SJSA1 (cell line): ENCODE data around the gene OR1M1. TPM values are rescaled to one million over a fixed set of nuclear protein-coding genes. Genes with fewer than 3 reads are reported as not detected.
"Not testable (repeated sequence)": the region's sequence is repeated elsewhere in the genome, so short reads cannot be mapped to it uniquely, and the experiment has no call there.

Source experiments
- DNase-seq, 2 experiments: peaks; one replicate each; pipeline ENCODE4 v3.0.0-alpha.2; 2015 to 2020; ENCODE audit warnings: low spot score in 2 of 2, low read depth in 1 of 2
- H3K27ac ChIP-seq: fragments of 250-450 bp; sonication (Bioruptor Pico); 2 replicates; pipeline ENCODE4 v1.5.1; 2020; ENCODE audit warnings: mild to moderate bottlenecking, moderate library complexity
- H3K27me3 ChIP-seq: fragments of 250-450 bp; sonication (Bioruptor Pico); replicated peaks from 2 replicates; pipeline ENCODE4 v1.5.1; 2020; ENCODE audit warnings: mild to moderate bottlenecking, moderate library complexity
- H3K36me3 ChIP-seq: fragments of 250-450 bp; sonication (Bioruptor Pico); 2 replicates; pipeline ENCODE4 v1.5.1; 2020; ENCODE audit warnings: mild to moderate bottlenecking
- H3K4me1 ChIP-seq: fragments of 250-450 bp; sonication (Bioruptor Pico); replicated peaks from 2 replicates; pipeline ENCODE4 v1.6.1; 2021; ENCODE audit warnings: mild to moderate bottlenecking
- H3K4me3 ChIP-seq: fragments of 250-450 bp; sonication (Bioruptor Pico); 2 replicates; pipeline ENCODE4 v1.5.1; 2020; ENCODE audit warnings: mild to moderate bottlenecking
- H3K9me3 ChIP-seq: fragments of 250-450 bp; sonication (Bioruptor Pico); replicated peaks from 2 replicates; pipeline ENCODE4 v1.5.1; 2020; ENCODE audit warnings: mild to moderate bottlenecking
- total RNA-seq: library from RNA; depleted of rRNA; stranded (reverse); fragments of >200 nt; shearing (Covaris generic); gene quantifications from 2 replicates; pipeline ENCODE4 v1.2.3, GENCODE V29; 2014

Gene OR1M1
- total RNA-seq, 1 experiment from 2014 or later: not detected

- H3K27me3 ChIP-seq: no peaks in the 10 kb centered on the region
- H3K4me1 ChIP-seq: peaks cover 11% of the 10 kb centered on the region; the same call in 1 of the 2 replicates
- H3K4me3 ChIP-seq: no peak overlapping the region
- no peak for DNase-seq
- H3K27ac ChIP-seq: no peak overlapping the region
- no peaks in the 10 kb centered on the region; the same call in 1 of the 2 replicates for H3K9me3 ChIP-seq
- H3K36me3 ChIP-seq: no peaks in the 10 kb centered on the region
Observed at GRCh38 chr19:9058905-9059667, 27.8 kb upstream of the OR1M1 start.

- peak in 1 of 2 experiments; percentile 20 for DNase-seq
- Histone ChIP-seq H3K4me1 (peaks cover 2% of the 10 kb centered on the region; the same call in 1 of the 2 replicates), H3K4me3 (no peak overlapping the region), H3K27me3 (no peaks in the 10 kb centered on the region), H3K27ac (no peak overlapping the region), H3K9me3 (no peaks in the 10 kb centered on the region; the same call in 1 of the 2 replicates), H3K36me3 (no peaks in the 10 kb centered on the region)
Observed at GRCh38 chr19:9060564-9061340, 26.1 kb upstream of the OR1M1 start.

DNA sequence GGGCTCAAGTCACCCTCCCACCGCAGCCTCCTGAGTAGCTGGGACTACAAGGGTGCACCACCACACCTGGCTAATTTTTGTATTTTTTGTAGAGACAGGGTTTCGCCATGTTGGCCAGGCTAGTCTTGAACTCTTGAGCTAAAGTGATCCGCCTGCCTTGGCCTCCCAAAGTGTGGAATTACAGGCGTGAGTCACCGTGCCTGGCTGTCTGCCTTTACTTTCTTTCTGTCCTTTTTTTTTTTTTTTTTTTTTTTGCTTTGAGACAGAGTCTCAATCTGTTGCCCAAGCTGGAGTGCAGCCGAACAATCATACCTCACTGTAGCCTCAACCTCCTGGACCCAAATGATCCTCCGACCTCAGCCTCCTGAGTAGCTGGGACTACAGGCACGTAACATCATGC, 25.0 kb upstream of the OR1M1 start:
- Histone ChIP-seq H3K4me3 (no peak overlapping the region), H3K36me3 (no peaks in the 10 kb centered on the region), H3K27me3 (no peaks in the 10 kb centered on the region), H3K9me3 (no peaks in the 10 kb centered on the region; the same call in 1 of the 2 replicates), H3K4me1 (no peaks in the 10 kb centered on the region), H3K27ac (no peak overlapping the region)
- no peak for DNase-seq

GRCh38 chr19:9065457-9066014, 21.3 kb upstream of the OR1M1 start:
- no peak for DNase-seq
- Histone ChIP-seq H3K27me3 (no peaks in the 10 kb centered on the region), H3K36me3 (no peaks in the 10 kb centered on the region), H3K4me1 (peaks cover 3% of the 10 kb centered on the region), H3K27ac (no peak overlapping the region), H3K4me3 (no peak overlapping the region), H3K9me3 (no peaks in the 10 kb centered on the region)

DNA sequence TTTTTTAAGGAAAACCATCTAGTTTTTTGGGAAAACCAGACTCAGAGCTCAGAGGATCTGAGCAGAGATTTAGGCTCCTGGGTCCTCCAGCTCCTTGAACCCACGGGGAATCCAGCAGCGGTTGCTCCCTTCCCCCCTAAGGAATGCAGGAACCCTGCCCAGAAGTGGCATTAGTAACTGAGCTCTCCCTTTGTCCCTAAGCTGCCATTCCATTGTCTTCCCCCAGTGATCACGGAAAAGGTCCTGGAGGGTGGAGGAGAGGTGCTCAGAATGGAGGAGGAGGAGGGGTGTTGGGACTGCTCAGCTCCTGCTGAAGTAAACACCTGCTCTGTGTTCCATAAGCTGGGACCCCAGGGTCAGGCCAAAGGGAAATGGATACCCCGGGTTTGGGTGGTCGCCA, 16.8 kb upstream of the OR1M1 start:
- no peaks in the 10 kb centered on the region for H3K9me3 ChIP-seq
- no peak overlapping the region for H3K27ac ChIP-seq
- no peaks in the 10 kb centered on the region for H3K36me3 ChIP-seq
- no peak overlapping the region for H3K4me3 ChIP-seq
- DNase-seq: peak; percentile 47 to 48
- peaks cover 7% of the 10 kb centered on the region for H3K4me1 ChIP-seq
- H3K27me3 ChIP-seq: no peaks in the 10 kb centered on the region

DNA sequence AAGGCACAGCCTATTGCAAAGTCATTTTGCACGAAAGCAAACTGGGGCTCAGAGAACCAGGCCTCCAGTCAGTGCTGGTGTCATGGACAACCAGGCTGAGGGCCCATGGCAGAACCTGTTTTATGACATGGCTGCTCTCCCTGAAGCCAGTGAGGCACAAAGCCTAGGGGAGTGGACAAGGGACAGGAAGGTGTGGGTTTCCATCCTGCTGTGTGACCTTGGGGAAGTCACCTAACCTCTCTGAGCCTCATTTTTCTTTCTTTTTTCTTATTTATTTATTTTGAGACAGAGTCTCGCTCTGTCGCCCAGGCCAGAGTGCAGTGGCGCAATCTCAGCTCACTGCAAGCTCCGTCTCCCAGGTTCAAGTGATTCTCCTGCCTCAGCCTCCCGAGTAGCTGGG, 15.1 kb upstream of the OR1M1 start:
- not testable (repeated sequence) for DNase-seq, H3K4me3 ChIP-seq, H3K27me3 ChIP-seq, H3K27ac ChIP-seq, H3K36me3 ChIP-seq, H3K9me3 ChIP-seq
- peaks cover 18% of the 10 kb centered on the region for H3K4me1 ChIP-seq

DNA sequence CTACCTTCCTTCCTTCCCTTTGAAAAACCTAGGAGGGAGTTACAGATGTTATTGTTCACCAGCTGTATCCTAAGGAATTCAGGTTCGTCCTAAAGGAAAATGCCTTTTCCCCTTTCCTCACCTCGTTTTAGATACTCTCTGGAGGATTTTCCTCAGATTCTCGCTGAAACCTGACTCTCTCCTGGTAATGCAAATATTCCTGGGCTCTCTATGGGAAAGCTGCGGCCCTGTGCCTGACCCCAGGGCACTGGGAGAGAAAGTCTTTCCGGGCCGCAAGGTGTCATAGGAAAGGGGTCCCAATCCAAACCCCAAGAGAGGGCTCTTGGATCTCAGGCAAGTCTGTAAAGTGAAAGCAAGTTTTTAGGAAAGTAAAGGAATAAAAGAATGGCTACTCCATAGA, 13.1 kb upstream of the OR1M1 start:
- H3K4me1 ChIP-seq: peaks cover 18% of the 10 kb centered on the region
- no peaks in the 10 kb centered on the region for H3K9me3 ChIP-seq
- no peak for DNase-seq
- H3K36me3 ChIP-seq: no peaks in the 10 kb centered on the region
- no peak overlapping the region for H3K4me3 ChIP-seq
- H3K27me3 ChIP-seq: no peaks in the 10 kb centered on the region
- no peak overlapping the region for H3K27ac ChIP-seq

DNA sequence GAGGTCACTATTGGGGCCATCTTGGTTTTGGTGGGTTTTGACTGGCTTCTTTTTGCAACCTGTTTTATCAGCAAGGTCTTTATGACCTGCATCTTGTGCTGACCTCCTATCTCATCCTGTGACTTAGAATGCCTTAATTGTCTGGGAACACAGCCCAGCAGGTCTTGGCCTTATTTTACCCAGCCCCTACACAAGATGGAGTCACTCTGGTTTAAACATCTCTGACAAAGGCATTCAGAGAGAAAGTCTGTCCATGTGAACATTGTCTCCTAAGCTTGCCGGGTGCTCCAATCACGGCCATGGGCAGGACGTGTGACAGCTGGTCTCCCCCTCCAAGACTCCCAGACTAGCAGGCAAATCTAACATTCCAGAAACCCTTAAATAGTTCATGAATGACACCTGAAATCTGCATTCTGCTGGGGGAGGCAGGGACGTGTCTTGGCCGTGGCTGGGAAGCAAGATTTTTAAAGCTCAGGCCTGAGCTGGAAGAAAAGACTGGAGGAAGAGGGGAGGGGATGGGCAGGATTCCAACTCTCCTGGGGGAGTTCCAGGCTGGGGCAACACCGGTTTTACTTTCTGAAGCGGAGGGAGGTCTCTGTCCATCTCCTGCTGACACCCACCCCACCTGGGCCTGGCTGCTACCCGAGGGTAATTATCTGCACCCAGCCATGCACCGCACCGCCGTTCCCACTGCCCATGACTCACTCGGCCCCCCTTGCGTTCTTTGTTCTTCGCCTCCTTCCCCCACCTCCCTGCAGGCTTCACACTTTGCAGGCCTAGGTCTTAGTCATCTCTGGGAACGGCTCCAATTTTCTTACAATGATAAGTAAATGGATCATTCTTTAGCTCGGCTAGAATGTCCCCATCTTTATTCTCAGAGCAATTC, 11.6 kb upstream of the OR1M1 start:
- H3K27ac ChIP-seq: no peak overlapping the region
- peaks cover 15% of the 10 kb centered on the region for H3K4me1 ChIP-seq
- H3K4me3 ChIP-seq: no peak overlapping the region
- H3K27me3 ChIP-seq: no peaks in the 10 kb centered on the region
- DNase-seq: peak; percentile 93 to 97
- no peaks in the 10 kb centered on the region for H3K36me3 ChIP-seq
- H3K9me3 ChIP-seq: no peaks in the 10 kb centered on the region

- no peaks in the 10 kb centered on the region for H3K36me3 ChIP-seq
- no peak overlapping the region for H3K27ac ChIP-seq
- H3K4me1 ChIP-seq: peaks cover 15% of the 10 kb centered on the region
- no peaks in the 10 kb centered on the region for H3K9me3 ChIP-seq
- no peak overlapping the region for H3K4me3 ChIP-seq
- DNase-seq: no peak
- no peaks in the 10 kb centered on the region for H3K27me3 ChIP-seq
Observed at GRCh38 chr19:9076901-9077300, 10.0 kb upstream of the OR1M1 start.

DNA sequence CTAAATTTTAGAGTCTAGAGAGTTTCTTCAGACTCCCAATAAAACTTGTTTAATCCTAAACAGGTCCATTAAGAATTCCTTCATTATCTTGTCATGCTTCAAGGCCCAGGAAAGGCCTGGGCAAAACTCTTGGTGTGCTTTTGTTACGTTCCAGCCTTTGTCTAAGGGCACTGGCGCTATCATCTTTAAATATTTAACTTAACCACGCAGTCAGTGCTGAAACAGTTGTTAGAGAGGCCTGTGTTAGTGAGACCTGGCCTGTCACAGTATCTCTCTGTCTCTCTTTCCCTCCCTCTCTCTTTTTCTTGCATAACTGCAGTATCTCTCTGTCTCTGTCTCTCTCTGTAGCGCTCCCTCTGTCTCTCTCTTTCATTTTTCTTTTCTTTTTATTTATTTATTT, 8.2 kb upstream of the OR1M1 start:
- H3K27ac ChIP-seq: no peak overlapping the region
- H3K27me3 ChIP-seq: no peaks in the 10 kb centered on the region
- peaks cover 15% of the 10 kb centered on the region for H3K4me1 ChIP-seq
- DNase-seq: no peak
- no peaks in the 10 kb centered on the region for H3K9me3 ChIP-seq
- no peak overlapping the region for H3K4me3 ChIP-seq
- H3K36me3 ChIP-seq: no peaks in the 10 kb centered on the region

DNA sequence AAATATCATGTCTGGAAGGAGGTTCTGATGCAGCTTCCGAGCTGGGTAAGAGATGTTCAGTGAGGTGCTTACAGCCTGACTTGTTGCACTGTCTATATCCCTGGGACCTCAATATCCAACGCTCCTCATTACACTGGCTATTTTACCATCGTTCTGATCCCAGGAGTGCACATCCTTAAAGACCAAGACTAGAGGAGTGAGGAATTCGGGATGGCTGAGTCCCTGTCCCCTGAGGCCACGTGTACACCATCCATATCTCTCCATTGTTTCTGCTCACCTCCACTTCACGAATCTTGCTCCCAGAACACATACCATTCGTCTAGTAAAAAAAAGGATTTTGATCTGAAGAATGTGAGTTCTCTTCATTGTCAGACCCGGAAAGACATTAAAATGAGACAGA, 20.5 kb downstream of the OR1M1 start, which contains the start of gene OR7G2:
OR7G2 (minus strand) TSS at position 101 of the 400 bp plus-strand sequence. CDS start 4,232 bp downstream, outside the sequence.
- DNase-seq: no peak
- Histone ChIP-seq H3K4me3 (no peak within 1 kb of the TSS), H3K4me1 (no peaks in the 10 kb centered on the region), H3K9me3 (no peaks in the 10 kb centered on the region), H3K36me3 (no peaks in the 10 kb centered on the region), H3K27ac (no peak within 1 kb of the TSS), H3K27me3 (no peaks in the 10 kb centered on the region)

DNA sequence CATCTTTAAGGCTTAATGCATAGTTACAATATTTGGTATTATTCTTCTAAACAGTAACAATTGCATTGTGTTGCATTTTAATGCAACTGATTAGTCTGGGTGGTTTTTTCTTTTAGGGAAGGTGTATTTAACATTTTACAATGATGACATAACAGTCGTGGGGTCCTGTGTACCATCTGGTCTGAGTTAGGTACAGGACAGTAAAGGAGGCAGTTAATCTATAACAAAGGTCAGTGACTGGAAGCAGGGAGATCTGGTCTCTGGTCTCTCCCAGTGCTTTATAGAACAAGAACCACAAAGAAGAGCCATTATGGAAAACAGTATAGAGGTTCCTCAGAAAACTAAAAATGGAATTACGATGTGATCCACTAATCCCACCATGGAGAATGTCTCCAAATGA, 23.1 kb downstream of the OR1M1 start:
- no peaks in the 10 kb centered on the region for H3K27me3 ChIP-seq
- H3K27ac ChIP-seq: no peak overlapping the region
- no peaks in the 10 kb centered on the region for H3K36me3 ChIP-seq
- H3K9me3 ChIP-seq: no peaks in the 10 kb centered on the region
- DNase-seq: no peak
- no peak overlapping the region for H3K4me3 ChIP-seq
- H3K4me1 ChIP-seq: no peaks in the 10 kb centered on the region

- H3K4me1 ChIP-seq: no peaks in the 10 kb centered on the region
- H3K4me3 ChIP-seq: no peak within 1 kb of the TSS
- H3K9me3 ChIP-seq: no peaks in the 10 kb centered on the region
- H3K36me3 ChIP-seq: no peaks in the 10 kb centered on the region
- no peaks in the 10 kb centered on the region for H3K27me3 ChIP-seq
- no peak within 1 kb of the TSS for H3K27ac ChIP-seq
- no peak for DNase-seq
Observed at GRCh38 chr19:9115307-9115813, 28.5 kb downstream of the OR1M1 start, which contains the start of gene OR7G1. TSS of gene OR7G1 (minus strand) at chr19:9115763. CDS start at chr19:9115763, 0 bp downstream.
